Activated T-cell treated with anti-CD3 and anti-CD28 coated beads for 48 hours (primary cell): ENCODE data around the gene OPRD1.
"Not testable (repeated sequence)": the region's sequence is repeated elsewhere in the genome, so short reads cannot be mapped to it uniquely, and the experiment has no call there.

Source experiments
- DNase-seq: peaks from one replicate; pipeline ENCODE4 v3.0.0-alpha.2; 2020; ENCODE audit warnings: low read depth

Gene OPRD1

DNA sequence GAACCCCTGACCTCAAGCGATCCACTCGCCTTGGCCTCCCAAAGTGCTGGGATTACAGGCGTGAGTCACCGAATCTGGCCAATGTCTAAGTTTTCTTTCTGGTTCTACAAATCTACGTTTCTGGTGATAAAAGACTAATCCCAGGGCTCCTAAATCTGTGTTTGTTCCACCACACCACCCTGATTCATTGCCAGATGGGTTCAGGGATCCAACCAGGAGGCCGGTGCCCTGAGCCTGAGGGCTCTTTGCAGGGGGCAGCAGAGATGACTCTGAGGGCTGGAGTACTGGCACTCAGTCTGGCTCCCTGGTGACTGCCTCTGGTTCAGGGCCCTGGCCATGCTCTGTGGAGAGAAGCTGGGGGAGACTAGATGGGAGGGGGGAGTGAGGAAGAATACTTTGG, 10.5 kb upstream of the OPRD1 start:
- DNase-seq = no peak

DNA sequence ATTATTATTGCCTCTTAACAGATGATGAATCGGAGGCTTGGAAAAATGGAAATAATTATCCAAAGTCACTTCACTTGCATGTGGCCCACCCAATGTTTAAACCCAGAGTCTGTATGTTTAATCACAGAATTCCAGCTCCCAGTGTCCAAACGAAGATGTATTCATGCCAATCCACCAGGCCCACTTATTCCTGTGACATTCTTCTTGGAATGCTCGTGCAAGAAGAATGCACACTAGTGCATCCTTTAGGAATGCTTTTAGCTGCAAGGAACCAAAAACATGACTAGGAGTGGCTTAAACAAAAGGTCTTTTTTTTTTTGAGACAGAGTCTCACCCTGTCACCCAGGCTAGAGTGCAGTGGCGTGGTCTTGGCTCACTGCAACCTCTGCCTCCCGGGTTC, 8.9 kb upstream of the OPRD1 start:
- DNase-seq = no peak

DNA sequence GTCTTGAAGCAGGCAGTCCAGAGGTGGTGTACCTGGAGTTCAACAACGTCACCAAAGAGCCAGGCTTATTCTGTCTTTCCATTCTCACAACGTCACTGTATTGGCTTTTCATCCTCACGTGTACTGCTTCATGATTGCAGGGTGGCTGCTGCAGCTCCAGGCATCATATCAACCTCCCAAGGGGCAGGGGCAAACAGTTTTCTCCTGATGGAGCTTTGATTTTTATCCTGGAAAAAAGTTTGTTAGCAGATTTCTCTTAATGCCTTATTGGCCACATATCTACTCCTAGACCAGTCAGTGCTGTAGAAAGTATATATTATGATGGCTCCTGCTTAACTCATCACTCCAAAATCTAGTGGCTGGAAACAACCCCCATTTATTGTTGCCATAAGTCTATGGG, 8.3 kb upstream of the OPRD1 start:
- DNase-seq = no peak

GRCh38 chr1:28804071-28804470, 7.9 kb upstream of the OPRD1 start:
- DNase-seq = no peak

- DNase-seq = no peak
Measured at GRCh38 chr1:28807046-28807445, 4.9 kb upstream of the OPRD1 start.

DNA sequence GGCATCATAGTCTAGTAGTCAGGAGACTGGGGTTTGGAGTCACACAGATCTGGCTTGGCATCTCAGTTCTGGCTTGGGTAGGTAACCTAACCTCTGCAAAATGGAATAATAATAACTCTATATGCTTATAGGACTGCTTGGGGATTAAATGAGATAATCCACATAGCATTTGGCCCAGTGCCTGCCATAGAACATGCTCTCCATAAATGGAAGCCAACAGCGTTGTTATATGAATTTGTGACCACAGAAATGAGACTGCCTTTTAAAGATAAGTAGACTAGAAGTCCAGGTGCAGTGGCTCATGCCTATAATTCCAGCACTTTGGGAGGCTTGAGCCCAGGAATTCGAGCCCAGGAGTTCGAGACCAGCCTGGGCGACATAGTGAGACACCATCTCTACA, 4.0 kb upstream of the OPRD1 start:
- no peak for DNase-seq

GRCh38 chr1:28811369-28811765, 603 bp upstream of the OPRD1 start:
- DNase-seq = no peak

GRCh38 chr1:28812669-28813468, 899 bp downstream of the OPRD1 start:
- no peak for DNase-seq

DNA sequence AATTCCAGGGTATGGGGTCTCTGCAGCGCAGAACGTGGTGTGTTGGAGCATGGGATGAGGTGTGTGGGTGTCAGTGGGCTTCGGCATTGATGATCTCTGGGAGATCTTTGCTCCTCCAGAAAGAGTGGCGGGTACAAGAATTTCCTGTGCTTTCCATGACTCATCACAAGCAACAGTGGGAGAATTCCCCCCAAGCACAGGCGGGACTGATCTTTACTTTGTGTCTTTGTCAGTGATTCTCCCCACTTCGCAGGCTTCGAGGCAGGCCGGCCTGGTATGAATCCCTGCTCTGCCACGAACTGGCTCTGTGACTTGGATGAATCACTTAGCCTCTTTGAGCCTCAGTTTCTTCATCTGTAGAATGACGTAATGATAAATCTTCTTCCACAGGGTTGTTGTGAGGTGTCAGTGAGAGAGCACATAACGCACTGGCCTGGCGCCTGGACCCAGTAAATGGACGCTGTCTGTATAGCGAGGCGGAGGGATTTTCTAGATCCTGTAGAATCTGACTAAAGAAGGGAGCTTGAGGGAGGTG, 2.0 kb downstream of the OPRD1 start:
- DNase-seq = no peak

DNA sequence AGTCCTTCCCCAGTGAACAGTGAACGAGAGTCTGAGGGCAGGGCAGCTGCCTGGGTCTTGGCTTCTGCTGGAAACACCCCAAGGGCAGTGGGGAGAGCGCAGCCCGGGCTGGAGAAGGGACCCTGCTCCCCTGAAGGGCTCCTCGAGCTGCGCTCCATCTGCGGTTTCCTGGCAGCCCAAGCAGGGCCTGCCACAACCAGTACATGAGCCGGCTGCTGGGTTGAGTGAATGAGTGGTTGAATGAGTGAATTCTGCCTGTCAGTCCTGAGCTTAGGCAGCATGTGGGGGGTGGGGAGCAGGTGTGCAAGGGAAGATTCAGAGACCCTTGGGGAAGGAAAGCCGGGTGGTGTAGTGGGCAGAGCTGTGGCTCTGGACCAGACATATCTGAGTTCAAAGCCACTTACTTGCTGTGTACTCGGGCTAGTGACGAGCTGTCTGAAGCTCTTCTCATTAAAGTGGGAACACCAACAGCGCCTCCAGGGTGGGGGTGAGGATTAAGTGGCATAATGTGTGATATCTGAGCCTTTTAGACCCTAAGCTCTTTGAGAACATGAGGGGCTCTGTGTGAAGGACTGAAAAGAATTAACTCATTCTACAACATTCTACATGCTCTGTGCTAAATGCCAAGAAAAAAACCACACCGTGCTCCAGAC, 3.7 kb downstream of the OPRD1 start:
- DNase-seq = no peak

DNA sequence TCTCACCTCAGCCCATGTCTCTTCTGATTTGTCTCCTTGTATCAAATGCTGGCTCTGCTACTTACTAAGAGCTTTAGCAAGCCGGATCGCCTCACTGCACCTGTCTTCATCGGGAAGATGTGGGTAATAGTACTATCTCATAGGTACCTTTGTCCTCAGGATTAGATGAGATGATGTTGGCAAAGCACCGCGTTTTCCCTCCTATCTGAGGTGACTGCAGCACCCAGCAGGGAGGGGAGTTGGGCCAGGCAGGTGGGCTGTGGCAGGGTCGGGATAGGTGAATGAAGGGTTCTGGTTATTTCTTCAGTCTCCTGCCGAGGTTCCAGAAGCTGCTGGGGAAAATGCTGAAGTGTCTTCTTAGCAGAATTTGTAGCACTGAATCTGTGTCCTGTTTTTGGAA, 5.2 kb downstream of the OPRD1 start:
- DNase-seq = no peak

DNA sequence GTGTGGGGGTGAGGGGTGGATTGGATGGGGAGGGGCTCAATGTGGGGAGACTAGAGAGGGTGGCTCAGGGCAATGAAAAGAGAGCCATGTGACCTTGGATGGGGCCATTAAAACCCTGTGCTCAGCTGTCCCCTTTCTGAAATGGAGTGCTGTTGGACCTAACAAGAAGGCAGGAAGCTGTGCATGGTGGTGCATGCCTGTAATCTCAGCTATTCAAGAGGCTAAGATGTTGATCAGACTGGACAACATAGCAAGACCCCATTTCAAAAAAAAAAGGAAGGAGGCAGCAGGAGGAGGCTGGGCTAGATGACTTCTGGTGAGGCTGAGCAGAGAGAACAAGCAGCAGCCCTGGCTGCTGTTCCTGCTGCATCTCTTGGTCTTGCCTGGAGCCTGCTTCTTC, 7.0 kb downstream of the OPRD1 start:
- DNase-seq = no peak

GRCh38 chr1:28822799-28823198, 10.8 kb downstream of the OPRD1 start:
- no peak for DNase-seq

DNA sequence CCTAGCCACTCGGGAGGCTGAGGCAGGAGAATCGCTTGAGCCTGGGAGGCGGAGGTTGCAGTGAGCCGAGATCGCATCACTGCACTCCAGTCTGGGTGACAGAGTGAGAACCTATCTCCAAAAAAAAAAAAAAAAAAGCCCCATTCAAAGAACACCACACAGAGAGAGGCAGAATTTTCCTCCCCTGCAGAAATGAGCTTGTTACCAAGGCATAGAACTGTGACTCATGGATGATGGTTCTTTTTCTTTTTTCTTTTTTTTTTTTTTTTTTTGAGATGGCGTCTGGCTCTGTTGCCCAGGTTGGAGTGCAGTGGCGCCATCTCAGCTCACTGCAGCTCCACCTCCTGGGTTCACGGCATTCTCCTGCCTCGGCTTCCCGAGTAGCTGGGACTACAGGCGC, 12.1 kb downstream of the OPRD1 start:
- not testable (repeated sequence) for DNase-seq

DNA sequence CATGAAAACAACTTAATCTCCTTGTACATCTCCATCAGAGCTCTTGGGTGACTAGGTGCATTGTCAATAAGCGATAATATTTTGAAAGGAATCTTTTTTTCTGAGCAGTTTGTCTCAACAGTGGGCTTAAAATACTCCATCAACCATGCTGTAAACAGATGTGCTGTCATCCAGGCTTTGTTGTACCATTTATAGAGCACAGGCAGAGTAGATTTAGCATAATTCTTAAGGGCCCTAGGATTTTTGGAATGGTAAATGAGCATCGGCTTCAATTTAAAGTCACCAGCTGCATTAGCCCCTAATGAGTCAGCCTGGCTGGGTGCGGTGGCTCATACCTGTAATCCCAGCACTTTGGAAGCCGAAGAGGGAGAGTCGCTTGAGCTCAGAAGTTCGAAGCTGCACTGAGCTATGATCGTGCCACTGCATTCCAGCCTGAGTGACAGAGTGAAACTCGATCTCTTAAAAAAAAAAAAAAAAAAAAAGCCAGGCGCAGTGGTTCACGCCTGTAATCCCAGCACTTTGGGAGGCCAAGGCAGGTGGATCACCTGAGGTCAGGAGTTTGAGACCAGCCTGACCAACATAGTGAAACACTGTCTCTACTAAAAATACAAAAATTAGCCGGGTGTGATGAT, 16.4 kb downstream of the OPRD1 start:
- not testable (repeated sequence) for DNase-seq

DNA sequence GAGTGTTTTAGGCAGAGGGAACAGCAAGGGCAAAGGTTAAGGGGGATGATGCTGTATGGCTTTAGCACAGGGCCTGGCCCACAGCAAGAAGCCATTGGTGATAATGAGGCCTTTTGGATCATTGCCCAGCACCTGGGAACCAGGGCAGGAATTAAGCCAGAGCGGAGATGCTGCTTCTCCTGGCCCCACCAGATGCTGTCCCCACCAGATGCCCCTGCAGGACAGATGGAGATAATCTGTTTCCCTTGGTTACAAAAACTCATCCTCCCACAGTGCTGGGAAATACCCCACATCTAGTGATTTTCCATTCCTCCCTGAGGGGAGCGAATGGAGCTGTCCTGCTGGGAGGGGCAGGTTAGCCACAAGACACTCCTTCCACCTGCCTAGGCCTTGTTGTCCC, 18.8 kb downstream of the OPRD1 start:
- no peak for DNase-seq

- DNase-seq = no peak
Measured at GRCh38 chr1:28832966-28833365, 21.0 kb downstream of the OPRD1 start.

DNA sequence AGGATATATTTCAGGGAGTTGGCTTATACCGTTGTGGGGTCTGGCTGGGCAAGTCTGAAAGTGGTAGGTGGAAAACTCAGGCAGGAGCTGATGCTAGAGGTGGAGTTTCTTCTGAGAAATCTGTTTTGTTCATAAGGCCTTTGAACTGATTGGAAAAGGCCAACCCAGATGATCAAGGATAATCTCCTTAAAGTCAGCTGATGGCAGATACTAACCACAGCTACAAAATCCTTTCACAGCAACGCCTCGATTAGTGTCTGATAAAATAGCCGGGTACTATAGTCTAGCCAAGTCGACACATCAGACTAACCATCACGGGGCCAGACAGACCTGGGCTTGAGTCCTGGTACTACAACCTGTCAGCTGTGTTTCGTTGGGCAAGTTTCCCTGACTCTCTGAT, 21.4 kb downstream of the OPRD1 start:
- no peak for DNase-seq

- no peak for DNase-seq
Measured at GRCh38 chr1:28835237-28835650, 23.3 kb downstream of the OPRD1 start.

DNA sequence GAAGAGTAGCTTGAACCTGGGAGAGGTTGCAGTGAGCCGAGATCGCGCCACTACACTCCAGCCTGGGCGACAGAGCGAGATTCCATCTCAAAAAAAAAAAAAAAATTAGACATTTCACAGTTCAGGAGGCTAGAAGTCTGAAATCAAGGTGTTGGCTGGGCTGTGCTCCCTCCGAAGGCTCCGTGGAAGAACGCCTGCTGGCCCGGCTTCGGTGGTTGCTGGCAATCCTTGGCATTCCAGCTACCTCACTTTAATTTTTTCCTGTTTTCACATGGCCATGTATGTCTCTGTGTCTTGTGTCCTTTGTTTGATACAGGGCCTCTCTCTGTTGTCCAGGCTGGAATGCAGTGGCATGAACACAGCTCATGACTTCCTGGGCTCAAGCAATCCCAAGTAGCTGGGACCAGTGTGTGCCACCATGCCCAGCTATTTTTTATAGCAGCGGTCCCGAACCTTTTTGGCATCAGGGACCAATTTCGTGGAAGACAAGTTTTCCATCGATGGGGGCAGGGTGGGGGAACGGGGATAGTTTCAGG, 24.5 kb downstream of the OPRD1 start:
- no peak for DNase-seq

- no peak for DNase-seq
Measured at GRCh38 chr1:28840928-28841544, 29.1 kb downstream of the OPRD1 start.

- no peak for DNase-seq
Measured at GRCh38 chr1:28845786-28846543, 34.0 kb downstream of the OPRD1 start.
